Renal cortical epithelial cell (primary cell): ENCODE data around the gene TPO. TPM values are rescaled to one million over a fixed set of nuclear protein-coding genes. Genes with fewer than 3 reads are reported as not detected.
"Not testable (repeated sequence)": the region's sequence is repeated elsewhere in the genome, so short reads cannot be mapped to it uniquely, and the experiment has no call there.

Source experiments
- DNase-seq: peaks from one replicate; pipeline ENCODE4 v3.0.0-alpha.2; 2011; ENCODE audit warnings: low read depth
- total RNA-seq: library from RNA; depleted of rRNA; stranded (reverse); fragments of >200 nt; gene quantifications from 2 replicates; pipeline ENCODE4 v1.2.3, GENCODE V29; 2014

The TPO gene
- total RNA-seq, 1 donor from 2014 or later = not detected

DNA sequence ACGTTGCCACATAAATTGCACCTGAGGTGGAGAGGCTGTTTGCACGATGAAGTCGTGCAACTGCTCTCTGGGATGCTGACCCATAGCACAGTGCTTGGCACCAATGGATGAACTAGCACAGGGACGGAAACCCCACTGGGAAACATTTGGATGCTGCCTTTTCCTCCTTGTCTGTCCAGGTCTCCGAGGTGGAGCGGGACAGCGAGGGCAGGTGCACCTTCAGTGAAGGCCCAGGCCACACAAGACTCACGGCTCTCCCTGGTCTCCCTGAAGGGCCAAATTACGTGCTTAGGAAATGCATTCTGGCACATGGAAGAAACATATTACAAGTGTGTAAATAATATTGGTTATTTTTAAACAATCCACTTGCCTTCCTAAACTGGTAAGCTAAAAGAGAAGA lies 70.3 kb downstream of the TPO start:
- DNase-seq = no peak

DNA sequence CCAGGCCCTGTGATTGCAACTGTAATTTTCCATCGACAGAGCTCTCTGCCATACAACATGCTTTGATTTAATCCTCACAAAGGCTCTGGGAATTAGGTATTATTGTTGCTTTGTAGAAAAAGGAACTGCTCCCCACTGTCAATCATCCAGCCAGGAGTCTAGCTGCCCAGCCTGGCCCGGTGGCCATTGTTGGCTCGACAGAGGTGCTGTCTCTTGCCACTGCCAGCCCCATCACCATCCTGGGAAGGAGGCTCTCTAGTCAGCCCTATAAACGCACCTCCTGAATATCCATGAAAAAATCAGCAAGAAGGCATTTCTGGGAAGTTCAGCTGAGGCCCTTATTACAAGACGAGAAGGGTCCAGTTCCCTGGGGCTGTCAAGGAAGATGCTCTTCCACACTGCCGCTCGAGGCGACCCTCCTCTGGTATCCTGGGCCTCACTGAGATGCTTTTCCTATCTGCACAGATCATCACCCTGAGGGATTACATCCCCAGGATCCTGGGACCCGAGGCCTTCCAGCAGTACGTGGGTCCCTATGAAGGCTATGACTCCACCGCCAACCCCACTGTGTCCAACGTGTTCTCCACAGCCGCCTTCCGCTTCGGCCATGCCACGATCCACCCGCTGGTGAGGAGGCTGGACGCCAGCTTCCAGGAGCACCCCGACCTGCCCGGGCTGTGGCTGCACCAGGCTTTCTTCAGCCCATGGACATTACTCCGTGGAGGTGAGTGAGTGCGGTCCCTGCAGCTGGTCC lies 71.0 kb downstream of the TPO start:
- no peak for DNase-seq

DNA sequence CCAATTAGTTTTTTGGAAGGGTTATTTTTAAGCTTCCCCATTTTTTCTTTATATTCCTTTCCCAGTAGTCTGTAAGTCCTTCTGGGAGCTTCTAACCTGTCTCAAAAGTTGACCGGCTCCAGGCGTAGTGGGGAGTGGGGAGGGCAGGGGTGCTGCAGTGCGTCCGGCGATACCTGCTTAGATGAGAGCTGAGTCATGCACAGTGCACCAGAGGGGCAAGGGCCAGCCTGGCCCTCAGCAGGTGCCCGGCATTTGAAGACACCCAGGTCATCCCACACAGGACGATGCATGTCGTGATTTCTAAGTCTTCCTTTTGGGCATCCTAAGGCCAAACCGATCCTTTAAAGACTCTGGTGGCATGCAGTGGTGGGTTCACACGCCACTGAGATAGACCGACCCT lies 73.4 kb downstream of the TPO start:
- no peak for DNase-seq

DNA sequence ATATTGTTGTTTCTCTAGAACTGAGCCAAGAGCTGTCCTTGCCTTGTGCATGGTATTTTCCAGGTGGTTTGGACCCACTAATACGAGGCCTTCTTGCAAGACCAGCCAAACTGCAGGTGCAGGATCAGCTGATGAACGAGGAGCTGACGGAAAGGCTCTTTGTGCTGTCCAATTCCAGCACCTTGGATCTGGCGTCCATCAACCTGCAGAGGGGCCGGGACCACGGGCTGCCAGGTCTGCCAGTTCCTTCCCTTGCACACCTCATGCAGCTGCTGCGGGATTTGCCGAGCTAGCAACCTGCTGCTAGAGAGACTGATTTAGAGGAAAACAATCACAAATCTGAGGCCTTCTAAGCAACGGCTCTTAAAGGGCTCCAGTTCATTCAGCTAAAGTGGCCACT lies 74.5 kb downstream of the TPO start:
- no peak for DNase-seq

DNA sequence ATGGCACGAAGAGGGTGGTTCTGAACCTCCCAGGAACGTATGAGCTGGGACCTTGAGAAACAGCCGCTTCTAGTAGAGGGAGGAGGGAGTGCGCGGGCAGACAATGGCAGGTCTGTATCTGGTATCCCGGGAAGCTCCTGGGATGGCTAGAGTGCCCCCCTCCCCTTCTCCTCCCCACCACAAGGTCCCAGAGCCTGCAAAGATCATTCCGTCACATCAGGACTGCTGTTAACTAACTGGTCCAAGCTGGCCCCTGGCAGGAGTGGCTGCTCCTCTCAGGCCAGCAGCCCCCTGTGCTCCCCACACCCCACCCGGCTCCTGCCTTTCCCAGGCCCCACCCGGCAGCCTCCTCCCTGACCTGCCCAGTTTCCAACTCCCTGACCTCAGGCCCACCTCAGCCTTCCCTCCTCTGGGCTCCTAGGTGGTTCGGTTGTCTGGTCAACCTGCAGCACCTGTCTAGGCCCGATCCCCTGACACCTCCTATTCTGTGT lies 75.0 kb downstream of the TPO start:
- no peak for DNase-seq

DNA sequence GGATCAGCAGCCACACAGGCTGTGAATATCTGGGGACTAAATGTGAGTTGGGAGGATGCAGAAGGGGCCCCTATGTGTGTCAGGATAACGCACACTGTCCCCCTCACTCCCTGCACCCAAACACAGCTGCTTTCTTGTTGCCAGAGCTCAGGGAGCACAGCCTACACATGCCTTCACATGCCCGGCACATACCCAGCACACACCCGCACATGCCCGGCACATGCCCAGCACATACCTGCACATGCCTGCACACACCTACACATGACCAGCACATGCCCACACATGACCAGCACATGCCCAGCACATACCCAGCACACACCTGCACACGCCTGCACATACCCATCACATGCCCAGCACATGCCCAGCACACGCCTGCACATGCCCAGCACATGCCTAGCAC lies 75.6 kb downstream of the TPO start:
- DNase-seq = no peak

DNA sequence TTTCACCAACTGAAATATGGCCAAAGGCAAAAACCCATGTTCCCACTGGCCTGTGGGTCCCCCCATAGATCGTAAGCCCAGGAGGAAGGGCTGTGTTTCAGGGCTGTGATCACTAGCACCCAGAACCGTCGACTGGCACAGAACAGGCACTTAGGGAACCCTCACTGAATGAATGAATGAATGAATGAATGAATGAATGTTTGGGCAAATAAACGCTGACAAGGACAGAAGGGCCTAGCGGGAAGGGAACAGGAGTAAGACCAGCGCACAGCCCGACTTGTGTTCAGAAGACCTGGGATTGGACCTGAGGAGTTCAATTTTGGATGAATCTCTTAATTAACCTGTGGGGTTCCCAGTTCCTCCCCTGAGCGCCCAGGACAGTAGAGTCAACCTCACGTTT lies 76.2 kb downstream of the TPO start:
- no peak for DNase-seq

DNA sequence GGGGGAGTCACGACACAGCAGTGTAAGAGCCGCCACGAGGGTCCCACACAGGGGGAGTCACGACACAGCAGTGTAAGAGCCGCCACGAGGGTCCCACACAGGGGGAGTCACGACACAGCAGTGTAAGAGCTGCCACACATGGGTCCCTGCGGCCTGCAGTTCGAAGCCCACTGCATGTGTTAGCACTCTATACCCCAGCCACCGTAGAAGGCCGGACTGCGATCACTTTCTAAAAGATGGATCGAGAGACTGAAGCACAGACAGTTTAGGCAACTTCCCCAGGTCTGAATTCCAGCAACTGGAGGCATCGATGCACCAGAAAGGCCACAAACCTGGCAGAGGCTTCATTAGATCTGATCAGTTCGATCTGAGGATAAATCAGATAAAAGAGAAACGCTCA lies 77.1 kb downstream of the TPO start:
- DNase-seq = not testable (repeated sequence)

DNA sequence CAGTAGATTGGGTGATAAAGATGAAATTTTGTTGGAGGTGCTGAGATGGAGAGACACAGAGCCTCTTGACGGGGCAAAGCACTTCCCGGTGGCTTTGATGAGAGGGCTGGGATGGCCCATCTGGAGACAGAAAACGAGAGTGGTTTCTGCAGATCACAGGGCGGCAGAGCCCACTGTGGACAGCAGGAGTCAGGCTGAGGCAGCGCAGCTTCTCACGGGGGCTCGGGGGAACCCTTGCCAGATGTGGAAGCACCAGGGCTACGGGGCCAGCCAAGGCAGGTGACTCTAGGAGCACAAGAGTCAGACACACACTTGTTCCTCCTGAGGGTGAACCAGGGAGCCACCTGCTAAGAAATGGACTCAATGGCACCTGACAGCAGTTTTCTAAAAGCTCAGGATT lies 78.5 kb downstream of the TPO start:
- no peak for DNase-seq

DNA sequence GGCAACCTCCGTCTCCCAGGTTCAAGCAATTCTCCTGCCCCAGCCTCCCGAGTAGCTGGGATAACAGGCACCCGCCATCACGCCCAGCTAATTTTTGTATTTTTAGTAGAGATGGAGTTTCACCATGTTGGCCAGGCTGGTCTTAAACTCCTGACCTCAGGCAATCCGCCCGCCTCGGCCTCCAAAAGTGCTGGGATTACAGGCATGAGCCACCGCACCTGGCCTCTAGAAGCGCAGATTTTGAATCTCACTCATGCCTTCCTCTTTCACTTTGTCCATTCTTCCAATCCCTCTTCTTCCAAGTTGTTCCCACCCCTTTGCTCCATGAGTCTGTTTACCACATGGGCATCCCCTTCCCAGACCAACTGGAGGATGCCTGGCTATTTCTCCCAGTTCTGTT lies 79.0 kb downstream of the TPO start:
- not testable (repeated sequence) for DNase-seq

DNA sequence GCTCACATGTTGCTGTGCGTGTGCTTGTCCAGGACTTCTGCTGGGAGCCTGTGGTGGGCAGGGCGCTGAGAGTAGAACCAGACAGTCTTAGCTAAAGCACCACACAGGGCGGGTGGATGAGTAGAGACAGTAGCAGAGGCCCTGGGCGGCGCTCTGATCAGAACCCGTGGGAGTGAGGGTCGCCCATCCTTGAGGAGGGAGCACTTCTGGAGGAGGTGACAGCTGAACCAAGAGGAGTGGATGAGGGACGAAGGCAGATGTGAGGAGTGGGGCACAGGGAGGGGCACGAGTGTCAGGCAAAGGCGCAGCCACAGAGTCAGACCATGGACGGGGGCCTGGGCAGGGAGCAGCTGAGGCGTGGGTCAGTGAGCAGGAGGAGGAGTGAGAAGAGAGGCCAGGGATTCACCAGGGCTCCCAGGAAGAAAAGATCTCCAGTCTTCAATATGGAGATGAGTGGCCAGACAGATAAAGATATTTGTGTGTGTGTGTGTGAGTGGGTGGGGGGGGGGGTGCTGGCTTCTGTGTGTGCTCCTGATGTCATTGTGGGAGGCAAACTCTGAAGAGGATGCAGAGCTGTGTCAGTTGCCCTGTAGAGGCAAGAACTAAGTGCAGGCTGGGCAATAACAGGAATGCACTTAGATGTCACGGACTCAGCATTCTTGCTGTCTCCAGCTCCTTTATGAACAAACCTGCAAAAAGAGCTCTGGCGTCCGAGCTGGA lies 79.6 kb downstream of the TPO start:
- no peak for DNase-seq

DNA sequence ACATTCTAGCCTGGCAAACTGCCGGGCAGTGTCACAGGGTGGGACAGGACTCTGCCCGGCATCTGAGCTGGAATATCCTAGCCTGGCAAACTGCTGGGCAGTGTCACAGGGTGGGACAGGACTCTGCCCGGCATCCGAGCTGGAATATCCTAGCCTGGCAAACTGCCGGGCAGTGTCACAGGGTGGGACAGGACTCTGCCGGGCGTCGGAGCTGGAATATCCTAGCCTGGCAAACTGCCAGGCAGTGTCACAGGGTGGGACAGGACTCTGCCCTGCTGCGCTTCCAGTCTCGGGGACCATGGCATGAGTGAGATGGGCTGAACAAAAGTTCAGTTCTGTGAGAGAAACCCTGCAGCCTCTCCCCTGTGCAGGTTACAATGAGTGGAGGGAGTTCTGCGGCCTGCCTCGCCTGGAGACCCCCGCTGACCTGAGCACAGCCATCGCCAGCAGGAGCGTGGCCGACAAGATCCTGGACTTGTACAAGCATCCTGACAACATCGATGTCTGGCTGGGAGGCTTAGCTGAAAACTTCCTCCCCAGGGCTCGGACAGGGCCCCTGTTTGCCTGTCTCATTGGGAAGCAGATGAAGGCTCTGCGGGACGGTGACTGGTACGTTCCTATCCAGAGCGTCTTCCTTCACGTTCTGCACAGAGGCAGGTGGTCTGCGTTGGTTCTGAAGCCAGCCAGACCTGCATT lies 80.3 kb downstream of the TPO start:
- DNase-seq = no peak

DNA sequence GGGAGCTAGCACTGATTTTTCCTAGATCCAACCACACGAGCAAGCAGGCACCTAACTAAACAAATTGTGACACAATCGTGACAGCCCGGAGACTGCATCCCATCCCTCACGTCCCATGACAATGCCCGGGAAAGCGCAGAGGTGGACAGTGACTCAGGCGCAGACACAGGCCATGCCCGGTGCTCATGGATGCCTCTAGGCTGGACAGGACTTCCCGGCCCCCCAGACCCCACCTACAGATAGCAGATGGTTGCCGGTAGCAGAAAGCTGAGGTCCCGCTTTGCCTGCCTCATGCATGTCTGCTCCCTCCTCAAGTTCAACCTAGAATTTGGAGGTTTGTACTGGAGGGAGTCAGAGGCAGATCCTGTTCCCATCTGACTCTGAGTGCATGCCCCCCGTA lies 81.0 kb downstream of the TPO start:
- DNase-seq = no peak

DNA sequence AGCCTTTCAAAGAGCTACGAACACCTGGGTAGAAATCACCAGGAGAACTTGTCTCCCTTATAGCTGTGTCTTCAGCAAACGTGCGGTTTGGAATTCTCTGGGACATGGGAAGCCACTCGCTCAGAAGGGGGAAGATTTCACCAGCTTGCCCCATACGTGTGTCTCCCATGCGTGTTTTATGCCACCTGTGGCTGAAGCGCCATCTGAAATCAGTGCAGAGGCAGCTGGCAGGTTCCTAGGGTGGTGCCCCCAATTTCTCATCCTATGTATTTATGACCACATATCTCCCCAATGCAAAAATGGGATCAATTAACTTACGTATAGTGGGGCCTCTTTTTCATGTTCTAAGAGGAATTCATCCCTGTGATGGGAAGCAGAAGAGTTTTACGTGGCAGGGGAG lies 81.6 kb downstream of the TPO start:
- no peak for DNase-seq

DNA sequence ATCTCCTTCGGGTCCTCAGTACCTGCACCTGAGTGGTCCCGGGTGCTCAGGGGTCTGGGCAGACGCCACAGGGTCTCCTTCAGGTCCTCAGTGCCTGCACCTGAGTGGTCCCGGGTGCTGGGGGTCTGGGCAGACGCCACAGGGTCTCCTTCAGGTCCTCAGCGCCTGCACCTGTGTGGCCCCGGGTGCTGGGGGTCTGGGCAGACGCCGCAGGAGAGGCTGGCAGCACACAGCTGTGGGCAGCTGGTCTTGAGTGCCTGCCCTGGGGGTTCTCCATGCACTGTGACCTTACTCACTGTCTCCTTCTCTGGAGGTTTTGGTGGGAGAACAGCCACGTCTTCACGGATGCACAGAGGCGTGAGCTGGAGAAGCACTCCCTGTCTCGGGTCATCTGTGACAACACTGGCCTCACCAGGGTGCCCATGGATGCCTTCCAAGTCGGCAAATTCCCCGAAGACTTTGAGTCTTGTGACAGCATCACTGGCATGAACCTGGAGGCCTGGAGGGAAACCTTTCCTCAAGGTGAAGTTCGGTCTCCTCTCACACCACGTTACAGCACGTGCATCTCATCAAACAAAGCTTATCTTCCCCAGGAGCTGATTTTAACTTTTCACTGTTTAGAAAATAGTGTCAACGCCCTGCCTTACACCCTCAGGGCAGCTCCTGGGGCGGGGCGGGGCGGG lies 82.6 kb downstream of the TPO start:
- DNase-seq = no peak

DNA sequence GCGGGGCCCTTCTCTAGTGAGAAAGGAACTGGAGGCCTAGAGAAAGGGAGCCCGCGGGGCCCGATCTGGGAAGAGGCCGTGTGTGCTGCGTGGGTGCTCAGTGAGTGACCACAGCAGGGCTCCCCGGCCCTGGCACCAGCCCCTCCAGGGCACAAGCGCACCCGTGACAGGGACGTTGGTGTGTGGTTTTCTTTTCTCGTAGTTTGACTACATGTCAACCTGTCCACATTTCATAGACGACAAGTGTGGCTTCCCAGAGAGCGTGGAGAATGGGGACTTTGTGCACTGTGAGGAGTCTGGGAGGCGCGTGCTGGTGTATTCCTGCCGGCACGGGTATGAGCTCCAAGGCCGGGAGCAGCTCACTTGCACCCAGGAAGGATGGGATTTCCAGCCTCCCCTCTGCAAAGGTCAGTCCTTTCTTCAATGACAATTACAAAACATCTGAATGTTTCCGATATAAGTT lies 83.1 kb downstream of the TPO start:
- no peak for DNase-seq

DNA sequence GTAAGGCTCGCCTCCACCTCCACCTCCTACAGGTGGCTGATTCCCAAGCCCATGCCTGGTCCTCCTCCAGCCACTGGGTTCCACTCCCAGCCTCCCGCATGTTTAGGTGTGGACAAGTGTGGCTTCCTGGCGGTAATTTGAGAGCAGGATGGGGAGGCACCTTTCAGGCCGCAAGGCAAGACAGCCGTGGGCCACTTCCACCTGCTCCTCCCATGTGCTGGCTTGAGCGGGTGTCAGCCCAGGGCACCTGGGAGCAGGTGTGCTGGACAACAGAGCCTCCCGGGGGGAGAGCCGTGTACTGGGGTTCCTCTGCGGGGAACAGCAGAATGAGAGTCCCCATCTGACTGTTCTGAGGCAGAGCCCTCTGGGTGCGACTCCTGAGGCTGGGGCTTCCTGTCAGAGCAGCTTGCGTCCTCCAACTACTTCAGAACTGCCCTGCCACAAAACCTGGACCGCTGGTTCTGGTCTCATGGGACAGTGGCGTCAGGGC lies 83.9 kb downstream of the TPO start:
- DNase-seq = no peak

DNA sequence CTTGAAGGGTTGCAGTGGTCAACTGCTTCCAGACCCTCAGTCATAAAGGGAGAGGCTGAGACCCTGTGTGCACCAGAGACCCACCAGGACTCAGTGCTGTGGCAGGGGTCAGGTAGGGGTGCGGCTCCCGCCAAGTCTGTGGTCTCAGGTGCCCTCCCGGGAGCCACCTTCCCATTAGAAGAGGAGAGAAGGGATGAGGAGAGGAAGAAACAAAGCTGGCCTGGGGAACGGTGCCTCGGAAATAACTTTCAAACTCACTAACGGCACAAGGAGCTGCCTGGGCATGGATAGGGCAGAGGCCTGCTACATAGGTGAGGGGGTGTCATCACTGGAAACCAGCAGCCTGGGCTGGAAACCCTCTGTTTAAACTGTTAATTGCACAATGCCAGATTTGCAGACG lies 84.9 kb downstream of the TPO start:
- DNase-seq = no peak

DNA sequence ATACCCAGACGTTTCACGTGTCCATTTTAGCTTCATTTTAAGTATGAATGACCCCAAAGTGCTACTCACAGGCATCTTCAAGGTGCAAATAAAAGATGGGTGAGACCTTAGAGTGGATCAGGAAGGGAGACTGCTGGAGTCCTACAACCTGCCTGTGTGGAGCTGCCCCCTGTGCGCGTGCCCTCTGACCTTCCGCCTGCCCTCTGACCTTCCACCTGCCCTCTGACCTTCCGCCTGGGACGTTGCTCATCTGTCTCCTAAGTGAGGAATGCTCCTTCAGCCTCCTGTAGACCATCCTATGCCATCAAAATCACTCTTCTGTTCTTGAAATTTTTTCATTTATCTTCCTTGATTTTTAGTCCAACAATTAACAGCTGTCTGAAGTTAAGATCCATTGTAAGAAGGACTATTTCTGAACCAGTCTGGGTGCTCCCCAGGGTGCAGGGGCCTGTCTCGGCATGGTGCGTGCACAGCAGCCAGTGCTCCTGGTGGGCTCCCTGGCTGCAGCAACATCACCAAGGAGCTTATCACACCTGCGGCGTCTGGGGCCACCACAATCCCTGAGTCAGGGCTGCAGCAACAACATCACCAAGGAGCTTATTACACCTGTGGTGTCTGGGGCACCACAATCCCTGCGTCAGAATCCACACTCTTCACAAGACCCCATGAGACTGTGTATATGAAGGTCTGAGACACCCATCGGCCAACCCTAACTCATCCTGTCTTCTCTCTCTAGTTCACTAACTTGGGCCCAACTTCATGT lies 86.0 kb downstream of the TPO start:
- no peak for DNase-seq

DNA sequence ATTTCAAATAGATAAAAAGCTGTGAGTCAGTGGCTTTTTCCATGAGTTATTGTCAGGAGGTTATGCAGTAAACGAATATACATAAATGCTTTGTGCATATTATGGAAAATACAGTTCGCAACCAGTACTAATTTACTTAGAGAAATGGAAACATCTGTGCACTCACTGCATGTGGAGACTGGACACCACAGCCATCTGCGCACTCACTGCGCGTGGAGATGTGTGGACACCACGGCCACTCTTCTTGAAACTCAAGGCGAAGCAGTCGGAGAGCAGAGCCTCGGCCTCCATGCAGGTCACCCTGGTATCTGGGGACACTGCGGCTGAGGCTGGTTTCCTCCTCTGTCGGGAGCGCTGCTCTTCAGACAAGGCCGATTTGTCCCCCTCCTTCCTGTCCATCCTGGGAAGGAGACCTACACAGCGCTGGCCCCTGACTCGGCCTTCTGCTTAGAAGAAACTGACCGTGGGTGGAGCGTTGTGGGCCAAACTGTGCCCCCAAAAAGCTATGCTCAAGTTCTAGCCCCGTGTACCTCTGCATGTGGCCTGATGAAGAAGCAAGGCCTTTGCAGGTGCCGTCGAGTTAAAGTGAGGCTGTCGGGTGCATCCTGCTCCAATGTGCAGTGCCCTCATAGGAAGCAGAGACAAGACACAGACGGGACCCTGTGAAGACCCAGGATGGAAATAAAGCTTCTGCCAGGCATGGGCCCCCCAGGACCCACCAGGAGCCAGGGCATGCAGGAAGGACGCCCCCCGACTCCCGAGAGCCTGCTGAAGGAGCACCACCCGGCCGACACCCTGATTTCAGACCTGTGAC lies 88.0 kb downstream of the TPO start:
- no peak for DNase-seq
